Trophoblast cell (in vitro differentiated cells and primary cell): ENCODE data around the gene ORC3.

Source experiments
- DNase-seq, 2 donors: peaks; one replicate each; pipeline ENCODE4 v3.0.0-alpha.2; 2016
- H2AFZ ChIP-seq: 2 replicates; pipeline ENCODE4 v1.6.1; 2013; ENCODE audit warnings: low read length, moderate library complexity, mild to moderate bottlenecking; ENCODE audit not compliant: insufficient read depth, poor library complexity
- H2AK5ac ChIP-seq: 2 replicates; pipeline ENCODE4 v1.6.1; 2013; ENCODE audit warnings: mild to moderate bottlenecking, low read length
- H2BK120ac ChIP-seq: 2 replicates; pipeline ENCODE4 v1.6.1; 2013; ENCODE audit warnings: low read length, mild to moderate bottlenecking, moderate library complexity; ENCODE audit not compliant: insufficient read depth, poor library complexity
- H2BK12ac ChIP-seq: 2 replicates; pipeline ENCODE4 v1.6.1; 2013; ENCODE audit warnings: mild to moderate bottlenecking, low read length, moderate library complexity
- H2BK5ac ChIP-seq: 2 replicates; pipeline ENCODE4 v1.6.1; 2013; ENCODE audit warnings: low read length, low read depth, moderate library complexity, mild to moderate bottlenecking; ENCODE audit not compliant: poor library complexity
- H3K14ac ChIP-seq: 2 replicates; pipeline ENCODE4 v1.6.1; 2013; ENCODE audit warnings: mild to moderate bottlenecking, low read length
- H3K18ac ChIP-seq: 2 replicates; pipeline ENCODE4 v1.6.1; 2013; ENCODE audit warnings: mild to moderate bottlenecking, low read length
- H3K23ac ChIP-seq: 2 replicates; pipeline ENCODE4 v1.6.1; 2013; ENCODE audit warnings: low read length
- H3K27ac ChIP-seq: 2 replicates; pipeline ENCODE4 v1.5.1; 2013; ENCODE audit warnings: low read depth, mild to moderate bottlenecking, inconsistent platforms, low read length, moderate library complexity
- H3K27me3 ChIP-seq: 2 replicates; pipeline ENCODE4 v1.6.1; 2013; ENCODE audit warnings: inconsistent platforms, mild to moderate bottlenecking, low read length, moderate library complexity; ENCODE audit not compliant: insufficient read depth
- H3K36me3 ChIP-seq, 2 experiments: 1 replicate in 1 of 2; 2 replicates in 1 of 2; pipeline ENCODE4 v1.6.1; 2013; ENCODE audit warnings: low read length in 2 of 2, mild to moderate bottlenecking in 2 of 2, moderate library complexity in 1 of 2; ENCODE audit not compliant: insufficient read depth in 2 of 2, control insufficient read depth in 1 of 2
- H3K4ac ChIP-seq: 2 replicates; pipeline ENCODE4 v1.6.1; 2013; ENCODE audit warnings: low read depth, mild to moderate bottlenecking, low read length, moderate library complexity
- H3K4me1 ChIP-seq, 2 experiments: 1 replicate in 1 of 2; 2 replicates in 1 of 2; pipeline ENCODE4 v1.6.1; 2013; ENCODE audit warnings: low read length in 2 of 2, mild to moderate bottlenecking in 2 of 2, moderate library complexity in 1 of 2; ENCODE audit not compliant: insufficient read depth in 2 of 2, control insufficient read depth in 1 of 2
- H3K4me2 ChIP-seq: 2 replicates; pipeline ENCODE4 v1.6.1; 2013; ENCODE audit warnings: inconsistent platforms, mild to moderate bottlenecking, low read length, moderate library complexity
- H3K4me3 ChIP-seq: 2 replicates; pipeline ENCODE4 v1.5.1; 2013; ENCODE audit warnings: mild to moderate bottlenecking, low read depth, low read length, inconsistent platforms
- H3K79me1 ChIP-seq: one replicate; pipeline ENCODE4 v1.6.1; 2013; ENCODE audit warnings: low read length
- H3K79me2 ChIP-seq: 2 replicates; pipeline ENCODE4 v1.6.1; 2013; ENCODE audit warnings: low read length, mild to moderate bottlenecking; ENCODE audit not compliant: control insufficient read depth, insufficient read depth, poor library complexity
- H3K9ac ChIP-seq: 2 replicates; pipeline ENCODE4 v1.6.1; 2013; ENCODE audit warnings: mild to moderate bottlenecking, low read length
- H3K9me3 ChIP-seq: 2 replicates; pipeline ENCODE4 v1.6.1; 2013; ENCODE audit warnings: low read depth, mild to moderate bottlenecking, control low read depth, inconsistent platforms, low read length; ENCODE audit not compliant: insufficient read depth
- H4K12ac ChIP-seq: 2 replicates; pipeline ENCODE4 v1.6.1; 2013; ENCODE audit warnings: low read depth, mild to moderate bottlenecking, low read length, moderate library complexity
- H4K8ac ChIP-seq: 2 replicates; pipeline ENCODE4 v1.6.1; 2013; ENCODE audit warnings: low read depth, mild to moderate bottlenecking, low read length, moderate library complexity
- H4K91ac ChIP-seq: one replicate; pipeline ENCODE4 v1.6.1; 2013; ENCODE audit warnings: low read depth, mild to moderate bottlenecking, low read length, moderate library complexity
- WGBS: extraction: QIAGEN DNeasy Blood & Tissue Kit; methylation state at CpG from one replicate; pipeline ENCODE4 v1.1.7; 2013; ENCODE audit warnings: missing lambda C conversion rate; ENCODE audit not compliant: insufficient read length, insufficient coverage; ENCODE audit errors: extremely low coverage; 5-methylcytosine and 5-hydroxymethylcytosine counted together

ORC3 gene

DNA sequence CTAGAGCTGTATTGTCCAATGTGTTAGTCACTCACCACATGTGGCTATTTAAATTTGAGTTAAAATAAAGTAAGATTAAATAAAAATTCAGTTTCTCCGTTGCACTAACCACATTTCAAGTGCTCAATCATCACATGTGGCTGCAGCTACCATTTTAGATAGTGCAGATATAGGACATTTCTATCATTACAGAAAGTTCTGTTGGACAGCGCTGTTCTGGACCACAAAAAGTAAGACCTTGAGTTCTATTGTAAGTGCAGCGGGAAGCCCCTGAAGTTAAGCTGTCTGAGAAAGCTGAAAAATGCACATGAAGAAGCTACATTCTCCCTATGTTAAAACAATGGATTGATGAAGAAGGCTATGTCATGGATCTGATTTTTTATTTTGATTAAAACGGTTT is 1.1 kb downstream of the ORC3 start:
- peak overlapping the region; percentile 43 for H3K4me2 ChIP-seq
- H3K18ac ChIP-seq = no peak overlapping the region
- no peak for DNase-seq
- no peak overlapping the region for H3K14ac ChIP-seq
- peaks cover 9% of the 10 kb centered on the region for H3K79me1 ChIP-seq
- no peak overlapping the region for H3K27ac ChIP-seq
- H2BK120ac ChIP-seq = no peak overlapping the region
- H3K9me3 ChIP-seq = no peaks in the 10 kb centered on the region
- H2AK5ac ChIP-seq = no peak overlapping the region
- H4K91ac ChIP-seq = no peak overlapping the region
- no peak overlapping the region for H2BK12ac ChIP-seq
- H4K12ac ChIP-seq = no peak overlapping the region
- H3K4ac ChIP-seq = no peak overlapping the region
- H4K8ac ChIP-seq = no peak overlapping the region
- H2AFZ ChIP-seq = no peak overlapping the region
- H3K23ac ChIP-seq = no peak overlapping the region
- no CpG with 5 or more reads among the region's 4 CpGs for WGBS
- peaks cover 2 to 3% of the 10 kb centered on the region in 2 experiments for H3K36me3 ChIP-seq
- H2BK5ac ChIP-seq = no peak overlapping the region
- no peak overlapping the region for H3K4me3 ChIP-seq
- H3K27me3 ChIP-seq = no peaks in the 10 kb centered on the region
- H3K79me2 ChIP-seq = peaks cover 12% of the 10 kb centered on the region
- no peak overlapping the region for H3K9ac ChIP-seq
- peaks cover 0 to 5% of the 10 kb centered on the region in 2 experiments for H3K4me1 ChIP-seq

DNA sequence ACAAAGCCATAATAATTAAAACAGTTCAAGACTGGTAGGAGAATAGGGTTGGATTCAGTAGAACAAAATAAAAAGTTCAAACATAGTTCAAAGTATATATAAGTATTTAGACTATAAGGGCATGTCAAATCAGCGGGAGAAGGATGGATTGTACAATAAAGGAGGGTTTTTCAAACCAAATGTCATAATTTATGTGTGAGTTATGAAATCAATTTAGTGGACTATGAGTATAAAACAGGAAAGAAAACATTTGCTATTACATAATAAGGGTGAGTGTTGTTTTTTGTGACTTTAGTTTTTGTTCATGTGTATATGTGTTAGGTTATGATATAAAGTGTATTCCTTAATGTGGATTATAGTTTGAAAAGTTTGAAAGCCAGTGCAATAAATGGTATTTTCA is 10.6 kb downstream of the ORC3 start:
- H3K14ac ChIP-seq = no peak overlapping the region
- WGBS = no CpG with 5 or more reads among the region's 1 CpG
- H3K36me3 ChIP-seq = peaks cover 5 to 6% of the 10 kb centered on the region in 2 experiments
- H3K27me3 ChIP-seq = no peaks in the 10 kb centered on the region
- no peak overlapping the region for H4K12ac ChIP-seq
- H3K27ac ChIP-seq = no peak overlapping the region
- no peak overlapping the region for H3K4me2 ChIP-seq
- no peak overlapping the region for H4K8ac ChIP-seq
- H3K18ac ChIP-seq = no peak overlapping the region
- H3K4ac ChIP-seq = no peak overlapping the region
- H2AFZ ChIP-seq = no peak overlapping the region
- H2BK120ac ChIP-seq = no peak overlapping the region
- H2BK5ac ChIP-seq = no peak overlapping the region
- no peaks in the 10 kb centered on the region for H3K9me3 ChIP-seq
- H3K4me1 ChIP-seq = no peaks in the 10 kb centered on the region
- H3K4me3 ChIP-seq = no peak overlapping the region
- no peak overlapping the region for H3K9ac ChIP-seq
- no peak for DNase-seq
- H2BK12ac ChIP-seq = no peak overlapping the region
- no peak overlapping the region for H2AK5ac ChIP-seq
- H4K91ac ChIP-seq = no peak overlapping the region
- no peaks in the 10 kb centered on the region for H3K79me2 ChIP-seq
- H3K23ac ChIP-seq = no peak overlapping the region
- no peaks in the 10 kb centered on the region for H3K79me1 ChIP-seq

DNA sequence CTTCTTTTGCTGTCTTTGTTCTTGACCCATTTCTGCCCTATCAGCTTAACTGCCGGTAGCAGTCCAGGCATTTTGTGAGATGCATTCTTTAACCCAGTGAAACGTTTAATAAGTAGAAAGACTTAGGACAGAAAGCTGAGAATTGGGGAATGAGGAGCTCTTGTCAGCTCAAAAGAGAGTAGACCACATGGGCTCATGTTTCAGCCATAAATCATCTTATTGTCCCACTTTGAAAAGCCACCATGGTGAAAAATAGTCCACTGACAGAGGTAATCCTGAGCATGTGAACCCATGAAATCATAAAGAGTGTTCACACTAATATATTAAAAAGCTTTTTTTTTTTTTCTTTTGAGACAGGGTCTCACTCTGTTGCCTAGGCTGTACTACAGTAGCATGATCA is 16.3 kb downstream of the ORC3 start:
- Histone ChIP-seq H3K18ac (no peak overlapping the region), H4K91ac (no peak overlapping the region), H2BK12ac (no peak overlapping the region), H3K4me3 (no peak overlapping the region), H3K79me1 (no peaks in the 10 kb centered on the region), H2BK5ac (no peak overlapping the region), H3K9me3 (no peaks in the 10 kb centered on the region), H3K14ac (no peak overlapping the region), H3K4ac (no peak overlapping the region), H3K23ac (no peak overlapping the region), H2AFZ (no peak overlapping the region), H2AK5ac (no peak overlapping the region), H3K36me3 (peaks cover 9 to 10% of the 10 kb centered on the region in 2 experiments), H3K27ac (no peak overlapping the region), H4K12ac (no peak overlapping the region), H3K4me2 (no peak overlapping the region), H3K9ac (no peak overlapping the region), H4K8ac (no peak overlapping the region), H3K27me3 (no peaks in the 10 kb centered on the region), H3K4me1 (no peaks in the 10 kb centered on the region), H2BK120ac (no peak overlapping the region), H3K79me2 (no peaks in the 10 kb centered on the region)
- whole genome bisulfite sequencing = no CpG with 5 or more reads among the region's 2 CpGs
- DNase-seq = no peak

DNA sequence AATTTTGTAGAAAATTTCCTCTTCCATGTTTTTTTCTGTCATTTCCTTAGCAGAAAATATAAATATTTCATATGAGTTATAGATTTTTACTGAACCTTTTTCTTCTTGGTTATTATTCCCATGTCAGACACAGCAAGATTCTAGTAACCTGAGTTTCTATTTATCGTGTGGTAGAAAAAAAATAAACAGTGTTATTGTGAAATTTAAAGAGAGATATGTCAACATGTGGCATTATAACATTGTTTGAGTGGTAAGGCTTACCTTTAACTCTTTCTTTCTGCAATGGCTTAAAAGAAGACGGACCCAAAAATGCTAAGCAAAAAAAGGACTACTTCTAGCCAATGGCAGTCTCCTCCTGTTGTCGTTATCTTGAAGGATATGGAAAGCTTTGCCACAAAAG is 18.9 kb downstream of the ORC3 start:
- no peak overlapping the region for H2AK5ac ChIP-seq
- H3K9ac ChIP-seq = no peak overlapping the region
- H3K4ac ChIP-seq = no peak overlapping the region
- WGBS = no CpG with 5 or more reads among the region's 3 CpGs
- no peak overlapping the region for H4K12ac ChIP-seq
- H4K8ac ChIP-seq = no peak overlapping the region
- no peaks in the 10 kb centered on the region for H3K79me2 ChIP-seq
- no peak overlapping the region for H2BK120ac ChIP-seq
- no peak overlapping the region for H2AFZ ChIP-seq
- no peak for DNase-seq
- no peaks in the 10 kb centered on the region for H3K9me3 ChIP-seq
- no peak overlapping the region for H2BK12ac ChIP-seq
- no peaks in the 10 kb centered on the region for H3K27me3 ChIP-seq
- no peak overlapping the region for H3K14ac ChIP-seq
- H4K91ac ChIP-seq = no peak overlapping the region
- no peak overlapping the region for H3K4me3 ChIP-seq
- no peak overlapping the region for H3K27ac ChIP-seq
- no peaks in the 10 kb centered on the region for H3K4me1 ChIP-seq
- no peak overlapping the region for H3K18ac ChIP-seq
- H3K4me2 ChIP-seq = no peak overlapping the region
- no peak overlapping the region for H2BK5ac ChIP-seq
- H3K36me3 ChIP-seq = peaks cover 15 to 18% of the 10 kb centered on the region in 2 experiments
- no peak overlapping the region for H3K23ac ChIP-seq
- no peaks in the 10 kb centered on the region for H3K79me1 ChIP-seq
